Measurements from ENCODE around the gene CHRNA9.

The CHRNA9 gene

GRCh38 chr4:40340030-40340429, 4.9 kb downstream of the CHRNA9 start:
- no peak for DNase-seq (ENCODE audit: low read depth)

GRCh38 chr4:40347472-40347871, 12.3 kb downstream of the CHRNA9 start:
- DNase-seq (ENCODE audit: low read depth), result no peak

GRCh38 chr4:40348000-40348399, 12.9 kb downstream of the CHRNA9 start:
- no peak for DNase-seq (ENCODE audit: low read depth)

- DNase-seq (ENCODE audit: low read depth), result peak; percentile 42
Observed at GRCh38 chr4:40349561-40350198, 14.5 kb downstream of the CHRNA9 start.

GRCh38 chr4:40350627-40351227, 15.6 kb downstream of the CHRNA9 start:
- no peak for DNase-seq (ENCODE audit: low read depth)

- DNase-seq (ENCODE audit: low read depth), result no peak
Observed at GRCh38 chr4:40354158-40354557, 19.0 kb downstream of the CHRNA9 start.

- DNase-seq (ENCODE audit: low read depth), result no peak
Observed at GRCh38 chr4:40355131-40355530, 20.0 kb downstream of the CHRNA9 start.

- DNase-seq (ENCODE audit: low read depth), result no peak
Observed at GRCh38 chr4:40357738-40358137, 22.6 kb downstream of the CHRNA9 start.

- no peak for DNase-seq (ENCODE audit: low read depth)
Observed at GRCh38 chr4:40361338-40361737, 26.2 kb downstream of the CHRNA9 start.

- DNase-seq (ENCODE audit: low read depth), result no peak
Observed at GRCh38 chr4:40363382-40363920, 28.3 kb downstream of the CHRNA9 start.

- DNase-seq (ENCODE audit: low read depth), result no peak
Observed at GRCh38 chr4:40363945-40364344, 28.8 kb downstream of the CHRNA9 start.

GRCh38 chr4:40365766-40366165, 30.6 kb downstream of the CHRNA9 start:
- DNase-seq (ENCODE audit: low read depth), result no peak

- no peak for DNase-seq (ENCODE audit: low read depth)
Observed at GRCh38 chr4:40367451-40367850, 32.3 kb downstream of the CHRNA9 start.

GRCh38 chr4:40369437-40370274, 34.5 kb downstream of the CHRNA9 start:
- DNase-seq (ENCODE audit: low read depth), result no peak

- DNase-seq (ENCODE audit: low read depth), result no peak
Observed at GRCh38 chr4:40372651-40373050, 37.5 kb downstream of the CHRNA9 start.

GRCh38 chr4:40373636-40374035, 38.5 kb downstream of the CHRNA9 start:
- DNase-seq (ENCODE audit: low read depth), result no peak

- DNase-seq (ENCODE audit: low read depth), result no peak
Observed at GRCh38 chr4:40375095-40375494, 40.0 kb downstream of the CHRNA9 start.

- no peak for DNase-seq (ENCODE audit: low read depth)
Observed at GRCh38 chr4:40375620-40376019, 40.5 kb downstream of the CHRNA9 start.

- peak; percentile 7 for DNase-seq (ENCODE audit: low read depth)
Observed at GRCh38 chr4:40377512-40378365, 42.6 kb downstream of the CHRNA9 start.

- DNase-seq (ENCODE audit: low read depth), result no peak
Observed at GRCh38 chr4:40378619-40379018, 43.5 kb downstream of the CHRNA9 start.

GRCh38 chr4:40379248-40379647, 44.1 kb downstream of the CHRNA9 start:
- no peak for DNase-seq (ENCODE audit: low read depth)

GRCh38 chr4:40380647-40381046, 45.5 kb downstream of the CHRNA9 start:
- no peak for DNase-seq (ENCODE audit: low read depth)

Data from stromal cell of bone marrow (primary cell).